ENCODE measurements around the gene TRIM9. TPM values are rescaled to one million over a fixed set of nuclear protein-coding genes. Genes with fewer than 3 reads are reported as not detected.

Gene TRIM9
- total and polyA plus RNA-seq, 4 experiments from 2014 or later: 0.05 to 0.55 (median 0.44) TPM; not detected in 1

DNA sequence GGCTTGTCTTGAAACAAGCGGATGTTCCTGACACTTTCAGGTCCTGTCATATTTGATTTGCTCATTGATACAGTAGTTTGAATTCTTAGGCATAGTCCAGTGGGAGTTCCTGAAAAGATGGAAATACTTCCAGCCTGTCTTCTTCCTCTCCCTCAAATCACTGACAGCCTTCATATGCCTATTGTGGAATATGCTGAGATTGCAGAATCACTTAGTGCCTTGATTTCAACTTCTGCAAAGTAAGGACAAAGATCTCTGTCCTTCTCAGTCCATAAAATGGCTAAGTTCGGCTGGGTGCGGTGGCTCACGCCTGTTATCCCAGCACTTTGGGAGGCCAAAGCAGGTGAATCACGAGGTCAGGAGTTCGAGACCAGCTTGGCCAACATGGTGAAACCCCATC lies 143.9 kb downstream of the TRIM9 start:
- CTCF ChIA-PET (ENCODE audit: partially characterized antibody): no interaction called here
- no peaks in the 10 kb centered on the region for H3K36me3 Mint-ChIP-seq
- POLR2A ChIA-PET (ENCODE audit: partially characterized antibody): no interaction called here
- intact Hi-C loops (cut with micrococcal nuclease): no loop called here
- H3K4me1 ChIP-seq (ENCODE audit: insufficient read depth, low read length): no peaks in the 10 kb centered on the region
- no peak overlapping the region for H3K27ac Mint-ChIP-seq
- H3K4me3 Mint-ChIP-seq: no peak overlapping the region
- no peak for DNase-seq
- no peaks in the 10 kb centered on the region for H3K27me3 ChIP-seq (ENCODE audit: insufficient read depth, low read length)
- H3K4me1 Mint-ChIP-seq: no peaks in the 10 kb centered on the region
- H3K36me3 ChIP-seq (ENCODE audit: insufficient read depth, low read length): no peaks in the 10 kb centered on the region
- peaks cover 0 to 5% of the 10 kb centered on the region in 2 donors for H3K27me3 Mint-ChIP-seq
- no peak overlapping the region for H3K27ac ChIP-seq (ENCODE audit: low read depth, low read length)
- peaks cover 0 to 8% (median 0%) of the 10 kb centered on the region in 8 donors for H3K9me3 Mint-ChIP-seq
- H3K4me3 ChIP-seq (ENCODE audit: low read length in 2 of 2): no peak overlapping the region
- no peaks in the 10 kb centered on the region for H3K9me3 ChIP-seq (ENCODE audit: control insufficient read depth in 1 of 2, low read length in 2 of 2)

DNA sequence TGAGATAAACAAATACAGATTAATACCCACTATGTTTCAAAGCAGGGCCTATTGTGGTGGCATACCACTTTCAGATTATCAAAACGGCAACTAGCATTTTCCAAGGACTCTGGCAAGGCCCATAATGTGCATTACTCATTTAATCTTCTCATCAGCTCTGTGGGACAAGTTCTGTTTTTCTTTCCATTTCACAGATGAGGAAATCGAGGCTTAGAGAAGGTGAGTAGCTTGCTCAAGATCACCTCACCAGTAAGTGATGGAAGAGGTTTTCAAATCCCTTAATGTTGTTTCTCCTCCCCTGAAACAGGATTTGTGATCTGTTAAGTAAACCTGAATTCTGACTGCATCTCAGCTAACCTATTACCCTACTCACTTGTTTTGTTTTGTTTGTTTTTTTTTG lies 146.7 kb downstream of the TRIM9 start:
- intact Hi-C loops (cut with micrococcal nuclease): no loop called here
- Mint-ChIP-seq H3K9me3 (peaks cover 0 to 8% (median 0%) of the 10 kb centered on the region in 8 donors), H3K4me3 (no peak overlapping the region), H3K36me3 (no peaks in the 10 kb centered on the region), H3K27ac (no peak overlapping the region), H3K4me1 (peaks cover 8 to 15% (median 9%) of the 10 kb centered on the region in 4 donors), H3K27me3 (peaks cover 13 to 16% of the 10 kb centered on the region in 2 donors)
- H3K36me3 ChIP-seq (ENCODE audit: insufficient read depth, low read length): no peaks in the 10 kb centered on the region
- H3K4me3 ChIP-seq (ENCODE audit: low read length in 2 of 2): no peak overlapping the region
- peaks cover 10% of the 10 kb centered on the region for H3K27me3 ChIP-seq (ENCODE audit: insufficient read depth, low read length)
- peaks cover 8% of the 10 kb centered on the region for H3K4me1 ChIP-seq (ENCODE audit: insufficient read depth, low read length)
- no peak for DNase-seq
- H3K27ac ChIP-seq (ENCODE audit: low read depth, low read length): no peak overlapping the region
- ChIA-PET CTCF (ENCODE audit: partially characterized antibody) (no interaction called here), POLR2A (ENCODE audit: partially characterized antibody) (no interaction called here)
- H3K9me3 ChIP-seq (ENCODE audit: control insufficient read depth in 1 of 2, low read length in 2 of 2): no peaks in the 10 kb centered on the region

DNA sequence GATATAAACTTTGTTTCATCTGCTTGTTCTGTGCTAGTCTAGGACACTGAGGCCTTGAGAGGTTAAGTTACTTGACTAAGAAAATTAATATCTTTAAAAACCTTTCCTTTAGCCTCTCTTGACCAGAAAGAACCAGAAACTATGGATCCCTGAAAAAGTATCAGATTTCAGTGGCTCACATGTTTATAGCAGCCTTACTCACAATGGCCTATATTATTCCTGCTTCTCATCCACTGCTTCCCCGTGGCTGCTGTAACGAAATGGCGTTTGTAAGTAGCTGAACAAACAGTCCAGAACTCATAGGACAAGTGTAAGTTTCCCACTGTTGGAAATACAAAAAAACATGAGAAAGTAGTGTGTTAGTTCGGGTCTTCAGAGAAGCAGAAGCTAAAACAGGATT lies 147.5 kb downstream of the TRIM9 start:
- peaks cover 9% of the 10 kb centered on the region for H3K4me1 ChIP-seq (ENCODE audit: insufficient read depth, low read length)
- no peak for DNase-seq
- intact Hi-C loops (cut with micrococcal nuclease): no loop called here

DNA sequence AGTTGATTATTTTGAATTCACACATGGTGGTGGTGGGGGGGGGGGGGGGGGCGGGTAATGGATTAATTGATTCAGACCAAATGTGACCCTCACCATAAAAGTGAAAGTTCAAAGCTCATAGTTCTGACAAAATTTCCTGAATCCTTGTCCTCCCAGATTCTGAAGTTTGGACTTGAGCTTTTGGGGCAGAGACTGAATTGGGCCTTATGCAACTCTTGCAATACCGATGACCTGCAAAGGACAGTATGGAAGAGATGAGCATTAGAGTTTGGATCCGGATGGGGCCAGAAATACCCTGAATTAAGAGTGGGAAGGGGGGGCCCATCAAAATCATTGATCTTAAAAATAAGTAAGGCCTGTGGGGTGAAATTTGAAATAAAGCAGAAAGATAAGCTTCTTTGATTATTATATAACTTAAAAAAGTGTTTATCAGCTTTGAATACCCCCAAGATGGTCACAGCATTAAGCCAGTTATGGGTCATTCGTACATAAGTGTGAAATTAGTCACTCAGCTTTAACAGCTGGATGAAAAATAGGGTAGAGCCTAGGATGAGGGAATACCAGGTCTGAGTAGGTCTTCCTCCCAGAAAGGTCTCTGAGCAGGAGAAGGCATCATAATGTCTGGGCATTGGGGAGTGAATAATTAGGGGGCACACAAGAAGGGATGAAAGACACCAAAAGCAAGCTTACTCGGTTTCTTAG lies 148.5 kb downstream of the TRIM9 start:
- ChIA-PET POLR2A (ENCODE audit: partially characterized antibody) (no interaction called here), CTCF (ENCODE audit: partially characterized antibody) (no interaction called here)
- peaks cover 19 to 28% of the 10 kb centered on the region in 2 donors for H3K27me3 Mint-ChIP-seq
- no peaks in the 10 kb centered on the region for H3K36me3 ChIP-seq (ENCODE audit: insufficient read depth, low read length)
- intact Hi-C loops (cut with micrococcal nuclease): no loop called here
- H3K4me3 Mint-ChIP-seq: no peak overlapping the region
- no peak overlapping the region for H3K27ac ChIP-seq (ENCODE audit: low read depth, low read length)
- H3K9me3 ChIP-seq (ENCODE audit: control insufficient read depth in 1 of 2, low read length in 2 of 2): no peaks in the 10 kb centered on the region
- no peaks in the 10 kb centered on the region for H3K36me3 Mint-ChIP-seq
- no peak overlapping the region for H3K27ac Mint-ChIP-seq
- H3K4me3 ChIP-seq (ENCODE audit: low read length in 2 of 2): no peak overlapping the region
- peaks cover 13% of the 10 kb centered on the region for H3K27me3 ChIP-seq (ENCODE audit: insufficient read depth, low read length)
- DNase-seq: no peak
- peaks cover 0 to 8% (median 0%) of the 10 kb centered on the region in 8 donors for H3K9me3 Mint-ChIP-seq
- peaks cover 8 to 15% (median 9%) of the 10 kb centered on the region in 4 donors for H3K4me1 Mint-ChIP-seq
- H3K4me1 ChIP-seq (ENCODE audit: insufficient read depth, low read length): peaks cover 9% of the 10 kb centered on the region

More for the DNA sequence above, 147.5 kb downstream of the TRIM9 start:
- peaks cover 0 to 8% (median 0%) of the 10 kb centered on the region in 8 donors for H3K9me3 Mint-ChIP-seq
- H3K4me1 Mint-ChIP-seq: peaks cover 8 to 15% (median 9%) of the 10 kb centered on the region in 4 donors
- H3K27ac Mint-ChIP-seq: no peak overlapping the region
- Histone ChIP-seq H3K36me3 (ENCODE audit: insufficient read depth, low read length) (no peaks in the 10 kb centered on the region), H3K9me3 (ENCODE audit: control insufficient read depth in 1 of 2, low read length in 2 of 2) (no peaks in the 10 kb centered on the region), H3K27ac (ENCODE audit: low read depth, low read length) (no peak overlapping the region), H3K4me3 (ENCODE audit: low read length in 2 of 2) (no peak overlapping the region), H3K27me3 (ENCODE audit: insufficient read depth, low read length) (peaks cover 12% of the 10 kb centered on the region)
- H3K27me3 Mint-ChIP-seq: peaks cover 15 to 21% of the 10 kb centered on the region in 2 donors
- H3K36me3 Mint-ChIP-seq: no peaks in the 10 kb centered on the region
- ChIA-PET CTCF (ENCODE audit: partially characterized antibody) (no interaction called here), POLR2A (ENCODE audit: partially characterized antibody) (no interaction called here)
- H3K4me3 Mint-ChIP-seq: no peak overlapping the region

GRCh38 chr14:50944647-50945413 lies 150.1 kb downstream of the TRIM9 start:
- ChIA-PET CTCF (ENCODE audit: partially characterized antibody) (no interaction called here), POLR2A (ENCODE audit: partially characterized antibody) (no interaction called here)
- H3K27me3 Mint-ChIP-seq: peaks cover 27 to 38% of the 10 kb centered on the region in 2 donors
- no peaks in the 10 kb centered on the region for H3K36me3 Mint-ChIP-seq
- Histone ChIP-seq H3K27me3 (ENCODE audit: insufficient read depth, low read length) (peaks cover 16% of the 10 kb centered on the region), H3K27ac (ENCODE audit: low read depth, low read length) (no peak overlapping the region), H3K9me3 (ENCODE audit: control insufficient read depth in 1 of 2, low read length in 2 of 2) (no peaks in the 10 kb centered on the region), H3K36me3 (ENCODE audit: insufficient read depth, low read length) (no peaks in the 10 kb centered on the region), H3K4me3 (ENCODE audit: low read length in 2 of 2) (peak overlapping the region in 1 of 2 donors; percentile 54), H3K4me1 (ENCODE audit: insufficient read depth, low read length) (peaks cover 9% of the 10 kb centered on the region)
- H3K4me3 Mint-ChIP-seq: peak overlapping the region; percentile 80 to 91 (median 86)
- DNase-seq: peak in 2 of 5 donors; percentile 0 to 2
- H3K4me1 Mint-ChIP-seq: peaks cover 8 to 15% (median 9%) of the 10 kb centered on the region in 4 donors
- peaks cover 0 to 8% (median 0%) of the 10 kb centered on the region in 8 donors for H3K9me3 Mint-ChIP-seq
- peak overlapping the region in 4 of 7 donors; percentile 17 to 74 (median 38) for H3K27ac Mint-ChIP-seq
- intact Hi-C loops (cut with micrococcal nuclease): no loop called here

- peak within 1 kb of the TSS in 4 of 7 donors; percentile 17 to 74 (median 38) for H3K27ac Mint-ChIP-seq
- peaks cover 16% of the 10 kb centered on the region for H3K27me3 ChIP-seq (ENCODE audit: insufficient read depth, low read length)
- peak within 1 kb of the TSS in 1 of 2 donors; percentile 54 for H3K4me3 ChIP-seq (ENCODE audit: low read length in 2 of 2)
Measured at GRCh38 chr14:50943943-50944646, 150.8 kb downstream of the TRIM9 start, which contains the start of gene PYGL. TSS of gene PYGL (minus strand) at chr14:50944483. CDS start at chr14:50944403, 80 bp downstream.

More at GRCh38 chr14:50943943-50944646, 150.8 kb downstream of the TRIM9 start, which contains the start of gene PYGL:
- peaks cover 27 to 39% of the 10 kb centered on the region in 2 donors for H3K27me3 Mint-ChIP-seq
- no peak within 1 kb of the TSS for H3K27ac ChIP-seq (ENCODE audit: low read depth, low read length)
- ChIA-PET POLR2A (ENCODE audit: partially characterized antibody) (no interaction called here), CTCF (ENCODE audit: partially characterized antibody) (no interaction called here)
- peaks cover 0 to 7% (median 0%) of the 10 kb centered on the region in 8 donors for H3K9me3 Mint-ChIP-seq
- DNase-seq: peak in 3 of 5 donors; percentile 3 to 12 (median 7)
- intact Hi-C loops (cut with micrococcal nuclease): no loop called here
- peaks cover 9% of the 10 kb centered on the region for H3K4me1 ChIP-seq (ENCODE audit: insufficient read depth, low read length)
- H3K36me3 Mint-ChIP-seq: no peaks in the 10 kb centered on the region
- peaks cover 8 to 15% (median 9%) of the 10 kb centered on the region in 4 donors for H3K4me1 Mint-ChIP-seq
- no peaks in the 10 kb centered on the region for H3K9me3 ChIP-seq (ENCODE audit: control insufficient read depth in 1 of 2, low read length in 2 of 2)
- peak within 1 kb of the TSS; percentile 80 to 91 (median 86) for H3K4me3 Mint-ChIP-seq
- H3K36me3 ChIP-seq (ENCODE audit: insufficient read depth, low read length): no peaks in the 10 kb centered on the region
